ENCODE measurements around the gene TMOD4. TPM values are rescaled to one million over a fixed set of nuclear protein-coding genes. Genes with fewer than 3 reads are reported as not detected.
A peak's percentile ranks its signal among the peaks of the same experiment; 100 is the strongest.

TMOD4 gene
- total and polyA plus RNA-seq, 2 of the 13 experiments (the other 11 are each of a cell fraction or from before 2014, with no cell fraction given), result 0.66 TPM; not detected in 1

GRCh38 chr1:151189637-151190445, 14.1 kb upstream of the TMOD4 start, which contains the start of gene VPS72:
Gene VPS72, minus strand, starts transcription at chr1:151190197. Its CDS starts 76 bp downstream, at chr1:151190121.
- Histone ChIP-seq H3K9ac (ENCODE audit: insufficient read depth, low read depth, low read length) (peak within 1 kb of the TSS; percentile 76), H3K27ac (ENCODE audit: extremely low read length, insufficient read depth, low read length) (peak within 1 kb of the TSS; percentile 78), H3K4me1 (ENCODE audit: insufficient read depth, low read length) (peaks cover 42% of the 10 kb centered on the region), H2AFZ (ENCODE audit: low read length) (peak within 1 kb of the TSS; percentile 33), H3K9me3 (ENCODE audit: low read length) (no peaks in the 10 kb centered on the region), H3K4me3 (replicated peaks in 1 of 3; ENCODE audit: insufficient read depth in 1 of 3, low read depth in 2 of 3, low read length in 3 of 3) (peak within 1 kb of the TSS; percentile 78 to 82 (median 81)), H3K27me3 (ENCODE audit: control insufficient read depth in 1 of 2, insufficient read depth in 2 of 2, low read length in 2 of 2) (no peaks in the 10 kb centered on the region), H3K4me2 (ENCODE audit: low read depth, low read length) (peak within 1 kb of the TSS; percentile 93), H3K79me2 (ENCODE audit: insufficient read depth, low read length) (peaks cover 15% of the 10 kb centered on the region), H4K20me1 (ENCODE audit: insufficient read depth, low read length) (no peaks in the 10 kb centered on the region), H3K36me3 (replicated peaks in 1 of 2; ENCODE audit: control insufficient read depth in 1 of 2, insufficient read depth in 2 of 2, low read length in 2 of 2) (peaks cover 2 to 7% of the 10 kb centered on the region in 2 experiments)
- ATAC-seq (peak; percentile 95), FAIRE-seq (peak; percentile 47), DNase-seq (ENCODE audit: low spot score) (peak; percentile 85)
- WGBS (ENCODE audit: low lambda C conversion rate), result 1% methylated on average over 42 of the region's 42 CpGs
- BruUV-seq (replicated peaks), result no TSS peak
- CTCF ChIA-PET (ENCODE audit: low intra/inter-chr PET ratio, low total read pairs), result no interaction called here
- intact Hi-C loops (cut with micrococcal nuclease; ENCODE audit: unreplicated experiment) (no loop called here), in situ Hi-C loops (cut with HindIII; ENCODE audit: extremely low pct_ligation_motif_present, low pct_unique_long_range_greater_than_20kb) (no loop called here)
- POLR2A ChIA-PET, result interaction anchor here (0.6 to 1.6 kb wide), 23 partner anchors 9 to 628 kb away, joined by 3 to 25 read pairs (median 5); partner anchors contain the start of genes CGN, LYSMD1, MINDY1 and PI4KB
- TF ChIP-seq PTBP1 (IDR thresholded peaks at IDR 0.05; ENCODE audit: low read depth, low read length, poor library complexity, severe bottlenecking), result peak; percentile 78
- peak; percentile 88 for TF ChIP-seq THAP7 (CRISPR knock-in tag; IDR thresholded peaks at IDR 0.05)
- no peak for TF ChIP-seq NFKBIZ (CRISPR knock-in tag; IDR thresholded peaks at IDR 0.05)
- peak; percentile 76 for TF ChIP-seq DRAP1 (CRISPR knock-in tag; IDR thresholded peaks at IDR 0.05)
- TF ChIP-seq KDM5A (IDR thresholded peaks at IDR 0.05; ENCODE audit: borderline replicate concordance, low read length), result peak; percentile 83
- TF ChIP-seq ZNF576 (CRISPR knock-in tag; IDR thresholded peaks at IDR 0.05), result no peak
- peak; percentile 86; the same call in 1 of the 2 replicates for TF ChIP-seq REPIN1 (CRISPR knock-in tag; IDR thresholded peaks at IDR 0.05; ENCODE audit: borderline replicate concordance, low read depth)
- TF ChIP-seq ZNF563 (CRISPR knock-in tag; IDR thresholded peaks at IDR 0.05), result no peak
- peak; percentile 51 for TF ChIP-seq CTCF (CRISPR knock-in tag; IDR thresholded peaks at IDR 0.05)
- TF ChIP-seq SOX5 (CRISPR knock-in tag; IDR thresholded peaks at IDR 0.05; ENCODE audit: borderline replicate concordance), result peak; percentile 51; the same call in 1 of the 2 replicates
- no peak for TF ChIP-seq CHD2 (IDR thresholded peaks at IDR 0.05; ENCODE audit: low read depth, low read length)
- peak; percentile 23; the same call in 1 of the 2 replicates for TF ChIP-seq CEBPG (CRISPR knock-in tag; IDR thresholded peaks at IDR 0.05)
- peak; percentile 45 for TF ChIP-seq ZEB1 (IDR thresholded peaks at IDR 0.05; ENCODE audit: insufficient replicate concordance, low read depth)
- TF ChIP-seq LCORL (IDR thresholded peaks at IDR 0.05), result peak; percentile 54; the same call in 1 of the 2 replicates
- peak; percentile 93 for TF ChIP-seq LCORL (CRISPR knock-in tag; IDR thresholded peaks at IDR 0.05)
- TF ChIP-seq ZNF317 (CRISPR knock-in tag; IDR thresholded peaks at IDR 0.05), result 0 out of 2 replicates have a peak, but pooled peaks have one; percentile 15
- peak; percentile 46; the same call in 1 of the 2 replicates for TF ChIP-seq FOXP4 (CRISPR knock-in tag; IDR thresholded peaks at IDR 0.05)
- TF ChIP-seq TARDBP (CRISPR knock-in tag; IDR thresholded peaks at IDR 0.05), result peak; percentile 95
- peak; percentile 55; the same call in 1 of the 2 replicates for TF ChIP-seq ZNF224 (CRISPR knock-in tag; IDR thresholded peaks at IDR 0.05)
- TF ChIP-seq KLF11 (CRISPR knock-in tag; IDR thresholded peaks at IDR 0.05), result peak; percentile 70; the same call in 1 of the 2 replicates

All from HepG2 (cell line).